ENCODE data around the gene ARVCF. TPM values are rescaled to one million over a fixed set of nuclear protein-coding genes. Genes with fewer than 3 reads are reported as not detected.

The ARVCF gene
- total and polyA plus RNA-seq, 9 of the 15 experiments (the other 6 are each of a cell fraction or from before 2014, with no cell fraction given), result 0.03 to 97.4 (median 15.6) TPM

DNA sequence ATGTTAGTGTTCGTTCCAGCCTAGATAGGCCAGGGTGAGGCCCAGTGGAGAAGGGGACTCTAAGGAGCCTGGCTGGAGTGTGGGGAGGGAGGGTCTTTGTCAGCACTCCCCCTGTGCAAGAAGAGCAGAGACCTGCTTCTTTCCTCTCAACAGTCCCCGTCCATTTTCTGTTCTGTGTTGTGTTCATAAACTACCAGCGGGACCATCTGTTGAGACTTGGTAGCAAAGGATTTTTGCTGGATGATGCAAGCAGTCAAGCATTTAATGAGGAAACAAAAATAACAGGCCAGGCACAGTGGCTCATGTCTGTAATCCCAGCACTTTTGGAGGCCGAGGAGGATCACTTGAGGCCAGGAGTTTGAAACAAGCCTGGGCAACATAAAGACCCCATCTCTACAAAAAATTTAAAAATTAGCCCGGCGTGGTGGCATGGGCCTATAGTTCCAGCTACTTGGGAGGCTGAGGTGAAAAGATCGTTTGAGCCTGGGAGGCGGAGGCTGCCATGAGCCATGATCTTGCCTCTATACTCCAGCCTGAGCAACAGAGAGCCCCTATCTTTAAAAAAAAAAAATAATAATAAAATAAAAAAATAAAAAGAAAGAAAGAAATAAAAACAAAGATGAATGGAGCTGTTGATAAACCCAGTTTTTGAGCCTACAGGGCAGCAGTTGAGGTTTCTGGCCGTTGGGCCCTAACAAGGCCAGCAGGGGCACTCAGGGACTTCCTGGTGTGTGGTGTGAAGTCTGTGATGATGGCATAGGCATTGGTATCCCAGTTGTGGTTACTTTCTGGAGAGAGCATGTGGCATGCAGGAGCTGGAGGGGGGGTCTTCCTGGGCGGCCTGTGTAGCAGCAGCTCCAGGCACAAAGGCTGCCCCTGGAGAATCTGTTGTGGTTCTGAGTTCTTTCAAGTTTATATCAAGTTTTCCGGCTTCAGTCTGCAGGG lies 73.3 kb downstream of the ARVCF start (continued):
- TF ChIP-seq, protein P1, sequence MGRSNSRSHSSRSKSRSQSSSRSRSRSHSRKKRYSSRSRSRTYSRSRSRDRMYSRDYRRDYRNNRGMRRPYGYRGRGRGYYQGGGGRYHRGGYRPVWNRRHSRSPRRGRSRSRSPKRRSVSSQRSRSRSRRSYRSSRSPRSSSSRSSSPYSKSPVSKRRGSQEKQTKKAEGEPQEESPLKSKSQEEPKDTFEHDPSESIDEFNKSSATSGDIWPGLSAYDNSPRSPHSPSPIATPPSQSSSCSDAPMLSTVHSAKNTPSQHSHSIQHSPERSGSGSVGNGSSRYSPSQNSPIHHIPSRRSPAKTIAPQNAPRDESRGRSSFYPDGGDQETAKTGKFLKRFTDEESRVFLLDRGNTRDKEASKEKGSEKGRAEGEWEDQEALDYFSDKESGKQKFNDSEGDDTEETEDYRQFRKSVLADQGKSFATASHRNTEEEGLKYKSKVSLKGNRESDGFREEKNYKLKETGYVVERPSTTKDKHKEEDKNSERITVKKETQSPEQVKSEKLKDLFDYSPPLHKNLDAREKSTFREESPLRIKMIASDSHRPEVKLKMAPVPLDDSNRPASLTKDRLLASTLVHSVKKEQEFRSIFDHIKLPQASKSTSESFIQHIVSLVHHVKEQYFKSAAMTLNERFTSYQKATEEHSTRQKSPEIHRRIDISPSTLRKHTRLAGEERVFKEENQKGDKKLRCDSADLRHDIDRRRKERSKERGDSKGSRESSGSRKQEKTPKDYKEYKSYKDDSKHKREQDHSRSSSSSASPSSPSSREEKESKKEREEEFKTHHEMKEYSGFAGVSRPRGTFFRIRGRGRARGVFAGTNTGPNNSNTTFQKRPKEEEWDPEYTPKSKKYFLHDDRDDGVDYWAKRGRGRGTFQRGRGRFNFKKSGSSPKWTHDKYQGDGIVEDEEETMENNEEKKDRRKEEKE (IDR thresholded peaks at IDR 0.05; ENCODE audit: borderline replicate concordance in 1 of 2, control insufficient read depth in 1 of 2, low read depth in 2 of 2, low read length in 1 of 2), result no peak
- TF ChIP-seq SMAD3 (CRISPR knock-in tag; conservative IDR thresholded peaks at IDR 0.05) (peak; percentile 89), ETS2 (tag; IDR thresholded peaks at IDR 0.05; ENCODE audit: borderline replicate concordance, poor library complexity, severe bottlenecking) (no peak), FOXJ2 (tag; IDR thresholded peaks at IDR 0.05) (no peak), SETDB1 (IDR thresholded peaks at IDR 0.05; ENCODE audit: low read length) (no peak), ETV6 (IDR thresholded peaks at IDR 0.05; ENCODE audit: borderline replicate concordance in 1 of 2, low read depth in 2 of 2, low read length in 1 of 2) (no peak), ETV6 (CRISPR knock-in tag; IDR thresholded peaks at IDR 0.05; ENCODE audit: borderline replicate concordance) (no peak), PRPF4 (IDR thresholded peaks at IDR 0.05; ENCODE audit: insufficient read depth, low read depth, low read length, poor library complexity, severe bottlenecking) (no peak), E2F3 (CRISPR knock-in tag; IDR thresholded peaks at IDR 0.05) (peak; percentile 77)
- TF ChIP-seq, protein P2, sequence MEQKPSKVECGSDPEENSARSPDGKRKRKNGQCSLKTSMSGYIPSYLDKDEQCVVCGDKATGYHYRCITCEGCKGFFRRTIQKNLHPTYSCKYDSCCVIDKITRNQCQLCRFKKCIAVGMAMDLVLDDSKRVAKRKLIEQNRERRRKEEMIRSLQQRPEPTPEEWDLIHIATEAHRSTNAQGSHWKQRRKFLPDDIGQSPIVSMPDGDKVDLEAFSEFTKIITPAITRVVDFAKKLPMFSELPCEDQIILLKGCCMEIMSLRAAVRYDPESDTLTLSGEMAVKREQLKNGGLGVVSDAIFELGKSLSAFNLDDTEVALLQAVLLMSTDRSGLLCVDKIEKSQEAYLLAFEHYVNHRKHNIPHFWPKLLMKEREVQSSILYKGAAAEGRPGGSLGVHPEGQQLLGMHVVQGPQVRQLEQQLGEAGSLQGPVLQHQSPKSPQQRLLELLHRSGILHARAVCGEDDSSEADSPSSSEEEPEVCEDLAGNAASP (IDR thresholded peaks at IDR 0.05), result no peak
- TF ChIP-seq, protein P3, sequence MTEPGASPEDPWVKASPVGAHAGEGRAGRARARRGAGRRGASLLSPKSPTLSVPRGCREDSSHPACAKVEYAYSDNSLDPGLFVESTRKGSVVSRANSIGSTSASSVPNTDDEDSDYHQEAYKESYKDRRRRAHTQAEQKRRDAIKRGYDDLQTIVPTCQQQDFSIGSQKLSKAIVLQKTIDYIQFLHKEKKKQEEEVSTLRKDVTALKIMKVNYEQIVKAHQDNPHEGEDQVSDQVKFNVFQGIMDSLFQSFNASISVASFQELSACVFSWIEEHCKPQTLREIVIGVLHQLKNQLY (CRISPR knock-in tag; conservative IDR thresholded peaks at IDR 0.05), result peak; percentile 12 to 43; a peak in 1 of 4 replicates
- TF ChIP-seq, protein P4, sequence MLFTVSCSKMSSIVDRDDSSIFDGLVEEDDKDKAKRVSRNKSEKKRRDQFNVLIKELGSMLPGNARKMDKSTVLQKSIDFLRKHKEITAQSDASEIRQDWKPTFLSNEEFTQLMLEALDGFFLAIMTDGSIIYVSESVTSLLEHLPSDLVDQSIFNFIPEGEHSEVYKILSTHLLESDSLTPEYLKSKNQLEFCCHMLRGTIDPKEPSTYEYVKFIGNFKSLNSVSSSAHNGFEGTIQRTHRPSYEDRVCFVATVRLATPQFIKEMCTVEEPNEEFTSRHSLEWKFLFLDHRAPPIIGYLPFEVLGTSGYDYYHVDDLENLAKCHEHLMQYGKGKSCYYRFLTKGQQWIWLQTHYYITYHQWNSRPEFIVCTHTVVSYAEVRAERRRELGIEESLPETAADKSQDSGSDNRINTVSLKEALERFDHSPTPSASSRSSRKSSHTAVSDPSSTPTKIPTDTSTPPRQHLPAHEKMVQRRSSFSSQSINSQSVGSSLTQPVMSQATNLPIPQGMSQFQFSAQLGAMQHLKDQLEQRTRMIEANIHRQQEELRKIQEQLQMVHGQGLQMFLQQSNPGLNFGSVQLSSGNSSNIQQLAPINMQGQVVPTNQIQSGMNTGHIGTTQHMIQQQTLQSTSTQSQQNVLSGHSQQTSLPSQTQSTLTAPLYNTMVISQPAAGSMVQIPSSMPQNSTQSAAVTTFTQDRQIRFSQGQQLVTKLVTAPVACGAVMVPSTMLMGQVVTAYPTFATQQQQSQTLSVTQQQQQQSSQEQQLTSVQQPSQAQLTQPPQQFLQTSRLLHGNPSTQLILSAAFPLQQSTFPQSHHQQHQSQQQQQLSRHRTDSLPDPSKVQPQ (CRISPR knock-in tag; IDR thresholded peaks at IDR 0.05; ENCODE audit: borderline replicate concordance), result 0 out of 2 replicates have a peak, but pooled peaks have one; percentile 70
- TF ChIP-seq, protein P5, sequence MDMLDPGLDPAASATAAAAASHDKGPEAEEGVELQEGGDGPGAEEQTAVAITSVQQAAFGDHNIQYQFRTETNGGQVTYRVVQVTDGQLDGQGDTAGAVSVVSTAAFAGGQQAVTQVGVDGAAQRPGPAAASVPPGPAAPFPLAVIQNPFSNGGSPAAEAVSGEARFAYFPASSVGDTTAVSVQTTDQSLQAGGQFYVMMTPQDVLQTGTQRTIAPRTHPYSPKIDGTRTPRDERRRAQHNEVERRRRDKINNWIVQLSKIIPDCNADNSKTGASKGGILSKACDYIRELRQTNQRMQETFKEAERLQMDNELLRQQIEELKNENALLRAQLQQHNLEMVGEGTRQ (CRISPR knock-in tag; IDR thresholded peaks at IDR 0.05), result no peak
- TF ChIP-seq, protein P6, sequence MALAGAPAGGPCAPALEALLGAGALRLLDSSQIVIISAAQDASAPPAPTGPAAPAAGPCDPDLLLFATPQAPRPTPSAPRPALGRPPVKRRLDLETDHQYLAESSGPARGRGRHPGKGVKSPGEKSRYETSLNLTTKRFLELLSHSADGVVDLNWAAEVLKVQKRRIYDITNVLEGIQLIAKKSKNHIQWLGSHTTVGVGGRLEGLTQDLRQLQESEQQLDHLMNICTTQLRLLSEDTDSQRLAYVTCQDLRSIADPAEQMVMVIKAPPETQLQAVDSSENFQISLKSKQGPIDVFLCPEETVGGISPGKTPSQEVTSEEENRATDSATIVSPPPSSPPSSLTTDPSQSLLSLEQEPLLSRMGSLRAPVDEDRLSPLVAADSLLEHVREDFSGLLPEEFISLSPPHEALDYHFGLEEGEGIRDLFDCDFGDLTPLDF (CRISPR knock-in tag; IDR thresholded peaks at IDR 0.05), result 0 out of 2 replicates have a peak, but pooled peaks have one; percentile 13

All from K562 (cell line).